IPS-18c (cell line): Measurements from ENCODE around the gene ZNF714.
A peak's percentile ranks its signal among the peaks of the same experiment; 100 is the strongest.

Experiments
- H3K4me3 ChIP-seq: 2 replicates; pipeline ENCODE4 v1.7.0; 2013; ENCODE audit warnings: low read depth, mild to moderate bottlenecking, low read length, moderate library complexity; ENCODE audit not compliant: insufficient read depth
- H3K9me3 ChIP-seq: one replicate; pipeline ENCODE4 v1.6.1; 2013; ENCODE audit warnings: mild to moderate bottlenecking, low read length, moderate library complexity; ENCODE audit not compliant: control insufficient read depth, insufficient read depth

The ZNF714 gene

GRCh38 chr19:21082011-21082975 lies at the start of gene ZNF714:
ZNF714 (plus strand) TSS chr19:21082203; CDS start chr19:21098269, 16,066 bp downstream.
- H3K4me3 ChIP-seq, result peak within 1 kb of the TSS; percentile 96
- no peaks in the 10 kb centered on the region for H3K9me3 ChIP-seq

- Histone ChIP-seq H3K4me3 (no peak overlapping the region), H3K9me3 (peaks cover 3% of the 10 kb centered on the region)
These were observed 37.0 kb upstream of the ZNF714 start for GRCh38 chr19:21045028-21045427.

DNA sequence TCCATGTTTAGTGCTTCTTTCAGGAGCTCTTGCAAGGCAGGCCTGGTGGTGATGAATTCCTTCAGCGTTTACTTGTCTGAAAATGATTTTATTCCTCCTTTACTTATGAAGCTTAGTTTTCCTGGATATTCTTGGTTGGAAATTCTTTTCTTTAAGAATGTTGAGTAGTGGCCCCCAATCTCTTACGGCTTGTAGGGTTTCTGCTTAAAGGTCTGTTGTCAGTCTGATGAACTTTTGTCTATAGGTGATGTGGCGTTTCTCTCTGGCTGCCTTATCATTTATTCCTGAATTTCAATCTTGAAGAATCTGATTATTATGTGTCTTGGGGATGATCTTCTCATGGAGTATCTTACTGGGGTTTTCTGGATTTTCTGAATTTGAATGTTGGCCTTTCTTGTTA lies 35.5 kb upstream of the ZNF714 start:
- Histone ChIP-seq H3K4me3 (no peak overlapping the region), H3K9me3 (peaks cover 3% of the 10 kb centered on the region)

- Histone ChIP-seq H3K4me3 (no peak overlapping the region), H3K9me3 (no peaks in the 10 kb centered on the region)
These were observed 34.3 kb upstream of the ZNF714 start for GRCh38 chr19:21047716-21048115.

- no peak overlapping the region for H3K4me3 ChIP-seq
- H3K9me3 ChIP-seq, result peaks cover 3% of the 10 kb centered on the region
These were observed 29.1 kb upstream of the ZNF714 start for GRCh38 chr19:21052902-21053301.

GRCh38 chr19:21065336-21065735 lies 16.7 kb upstream of the ZNF714 start:
- H3K4me3 ChIP-seq, result no peak overlapping the region
- H3K9me3 ChIP-seq, result no peaks in the 10 kb centered on the region

DNA sequence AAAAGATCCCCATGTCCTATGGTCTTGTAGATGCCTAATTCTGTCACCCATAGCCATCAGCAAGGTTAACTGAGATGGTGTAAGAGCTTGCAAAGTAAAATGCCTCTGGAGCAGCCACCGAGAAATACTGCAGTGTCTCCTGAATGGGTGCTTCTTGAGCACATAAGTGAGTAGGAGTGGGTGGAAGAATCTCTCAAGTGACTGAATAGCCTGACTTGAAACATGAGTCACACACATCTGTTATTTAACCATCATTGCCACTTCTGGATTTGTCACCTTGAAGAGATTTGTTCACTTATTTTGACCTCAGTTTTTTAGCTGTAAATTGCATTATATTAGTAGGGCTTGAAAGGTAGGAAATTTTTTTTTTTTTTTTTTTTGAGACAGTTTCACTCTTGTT lies 2.3 kb downstream of the ZNF714 start:
- no peaks in the 10 kb centered on the region for H3K9me3 ChIP-seq
- H3K4me3 ChIP-seq, result no peak overlapping the region

GRCh38 chr19:21087871-21088270 lies 5.9 kb downstream of the ZNF714 start:
- H3K9me3 ChIP-seq, result no peaks in the 10 kb centered on the region

DNA sequence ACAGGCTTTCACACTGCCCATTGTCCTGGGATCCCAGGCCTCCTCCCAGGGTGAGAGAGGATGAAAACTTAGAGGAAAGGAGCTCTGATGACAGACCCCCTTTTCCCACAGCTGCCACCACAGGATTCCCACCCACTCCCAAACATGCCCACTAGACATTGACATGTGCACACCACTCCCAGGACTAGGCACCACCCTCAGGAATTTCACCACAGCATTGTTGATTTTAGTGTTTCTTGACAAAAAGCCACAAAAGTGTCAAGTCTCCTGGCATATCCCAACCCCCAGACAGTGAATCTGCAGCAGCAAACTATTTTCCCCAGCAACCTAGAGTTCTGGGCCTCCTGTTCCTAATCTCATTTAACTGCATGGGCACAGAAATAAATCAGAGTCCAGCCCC lies 10.1 kb downstream of the ZNF714 start:
- Histone ChIP-seq H3K9me3 (no peaks in the 10 kb centered on the region), H3K4me3 (no peak overlapping the region)

More at GRCh38 chr19:21087871-21088270, 5.9 kb downstream of the ZNF714 start:
- no peak overlapping the region for H3K4me3 ChIP-seq

GRCh38 chr19:21094347-21095025 lies 12.5 kb downstream of the ZNF714 start:
- no peaks in the 10 kb centered on the region for H3K9me3 ChIP-seq
- no peak overlapping the region for H3K4me3 ChIP-seq

DNA sequence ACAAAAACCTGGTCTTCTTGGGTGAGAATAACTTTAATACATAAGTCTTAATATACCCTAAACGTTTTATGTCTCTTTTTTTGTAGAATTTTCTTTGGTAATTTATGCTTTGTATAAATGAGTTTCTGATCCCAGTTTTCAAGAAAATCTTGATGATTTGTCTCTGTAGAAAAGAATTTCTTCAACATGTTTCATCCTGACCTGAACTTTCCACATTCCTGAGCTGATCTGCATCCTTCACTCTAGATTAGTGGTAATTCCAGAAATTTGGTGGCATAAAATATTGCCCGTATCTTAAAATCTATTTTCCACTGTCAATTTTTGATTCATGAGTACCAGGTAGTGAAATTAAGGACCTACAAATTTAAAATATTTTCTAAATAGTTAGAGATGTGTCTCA lies 16.3 kb downstream of the ZNF714 start:
- Histone ChIP-seq H3K9me3 (no peaks in the 10 kb centered on the region), H3K4me3 (no peak overlapping the region)

GRCh38 chr19:21101521-21102242 lies 19.7 kb downstream of the ZNF714 start:
- H3K9me3 ChIP-seq, result no peaks in the 10 kb centered on the region

DNA sequence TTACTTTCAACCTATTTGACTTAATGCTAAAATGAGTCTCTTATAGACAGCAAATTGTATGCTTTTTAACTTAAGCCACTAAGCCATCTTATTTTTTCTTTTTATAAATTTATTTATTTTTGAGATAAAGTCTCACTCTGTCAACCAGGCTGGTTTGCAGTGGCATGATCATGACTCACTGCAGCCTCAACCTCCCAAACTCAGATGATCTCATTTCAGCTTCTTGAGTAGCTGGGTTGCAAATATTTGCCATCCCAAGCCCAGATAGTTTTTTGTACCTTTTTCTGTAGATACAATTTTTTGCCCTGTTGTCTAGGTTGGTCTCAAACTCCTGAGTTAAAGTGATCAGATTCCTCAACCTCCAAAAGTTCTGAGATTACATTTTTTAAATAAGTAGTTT lies 27.1 kb downstream of the ZNF714 start:
- Histone ChIP-seq H3K4me3 (no peak overlapping the region), H3K9me3 (no peaks in the 10 kb centered on the region)

More at GRCh38 chr19:21101521-21102242, 19.7 kb downstream of the ZNF714 start:
- H3K4me3 ChIP-seq, result no peak overlapping the region

- no peak overlapping the region for H3K4me3 ChIP-seq
- no peaks in the 10 kb centered on the region for H3K9me3 ChIP-seq
These were observed 28.2 kb downstream of the ZNF714 start for GRCh38 chr19:21110183-21110582.

DNA sequence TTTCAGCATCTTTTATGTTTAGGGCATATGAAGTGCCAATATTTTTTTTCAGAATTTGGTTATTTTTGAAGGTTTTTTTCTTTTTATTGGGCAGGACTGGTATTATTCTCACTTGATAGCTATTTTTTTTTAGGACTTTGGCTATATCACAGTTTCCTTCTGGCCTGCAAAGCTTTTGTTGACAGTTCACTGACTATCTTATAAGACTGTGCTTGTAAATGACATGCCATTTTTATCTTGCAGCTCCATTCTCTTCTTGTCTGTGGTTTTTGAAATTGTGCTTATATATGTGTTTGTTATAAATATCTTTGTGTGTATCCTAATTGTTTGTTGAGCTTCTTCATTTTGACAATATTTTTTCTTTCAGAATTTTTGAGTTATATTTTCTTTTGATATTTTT lies 33.4 kb downstream of the ZNF714 start:
- no peaks in the 10 kb centered on the region for H3K9me3 ChIP-seq
- H3K4me3 ChIP-seq, result no peak overlapping the region

GRCh38 chr19:21117041-21117907 lies 35.3 kb downstream of the ZNF714 start:
- no peak overlapping the region for H3K4me3 ChIP-seq
- H3K9me3 ChIP-seq, result no peaks in the 10 kb centered on the region

GRCh38 chr19:21126078-21126477 lies 44.1 kb downstream of the ZNF714 start:
- Histone ChIP-seq H3K4me3 (no peak overlapping the region), H3K9me3 (peaks cover 4% of the 10 kb centered on the region)
